Ishikawa (cell line): Measurements from ENCODE around the gene CWC22.

Experiments
- EP300 ChIP-seq: IDR thresholded peaks from 2 replicates; pipeline ENCODE4 v1.6.1; 2012; ENCODE audit warnings: borderline replicate concordance
- USF1 ChIP-seq: IDR thresholded peaks from 2 replicates; pipeline ENCODE4 v1.6.1; 2012

GRCh38 chr2:179963626-179964025 lies 43.5 kb downstream of the CWC22 start:
- no peak for TF ChIP-seq USF1
- TF ChIP-seq EP300: no peak
